ENCODE measurements around the gene CDK6.

DNA sequence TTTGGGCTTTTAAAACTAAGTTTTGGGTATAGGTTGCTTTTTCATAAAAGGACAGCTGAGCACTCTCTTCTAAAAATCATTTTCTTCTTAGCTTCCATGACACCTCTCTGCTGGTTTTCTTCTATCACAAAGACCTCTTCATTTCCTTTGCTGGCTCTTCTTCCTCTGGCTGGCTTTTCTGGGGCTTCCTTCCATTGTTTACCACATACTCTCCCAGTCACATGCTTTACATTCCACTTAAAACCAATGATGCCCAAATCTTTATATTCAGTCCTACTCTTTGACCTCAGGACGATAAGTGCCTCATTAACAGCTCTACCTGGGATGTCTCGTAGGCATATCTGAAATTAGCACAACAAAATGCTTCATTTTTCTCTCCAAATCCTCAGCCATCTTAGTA lies 273.0 kb downstream of the CDK6 start:
- TF ChIP-seq, protein P1, sequence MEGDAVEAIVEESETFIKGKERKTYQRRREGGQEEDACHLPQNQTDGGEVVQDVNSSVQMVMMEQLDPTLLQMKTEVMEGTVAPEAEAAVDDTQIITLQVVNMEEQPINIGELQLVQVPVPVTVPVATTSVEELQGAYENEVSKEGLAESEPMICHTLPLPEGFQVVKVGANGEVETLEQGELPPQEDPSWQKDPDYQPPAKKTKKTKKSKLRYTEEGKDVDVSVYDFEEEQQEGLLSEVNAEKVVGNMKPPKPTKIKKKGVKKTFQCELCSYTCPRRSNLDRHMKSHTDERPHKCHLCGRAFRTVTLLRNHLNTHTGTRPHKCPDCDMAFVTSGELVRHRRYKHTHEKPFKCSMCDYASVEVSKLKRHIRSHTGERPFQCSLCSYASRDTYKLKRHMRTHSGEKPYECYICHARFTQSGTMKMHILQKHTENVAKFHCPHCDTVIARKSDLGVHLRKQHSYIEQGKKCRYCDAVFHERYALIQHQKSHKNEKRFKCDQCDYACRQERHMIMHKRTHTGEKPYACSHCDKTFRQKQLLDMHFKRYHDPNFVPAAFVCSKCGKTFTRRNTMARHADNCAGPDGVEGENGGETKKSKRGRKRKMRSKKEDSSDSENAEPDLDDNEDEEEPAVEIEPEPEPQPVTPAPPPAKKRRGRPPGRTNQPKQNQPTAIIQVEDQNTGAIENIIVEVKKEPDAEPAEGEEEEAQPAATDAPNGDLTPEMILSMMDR (IDR thresholded peaks at IDR 0.05), result no peak
- TF ChIP-seq POLR2A (IDR thresholded peaks at IDR 0.05), result no peak

Measured in prostate gland (tissue), 2 donors.